GM23248 (cell line): ENCODE results near the gene TIGD1.

Experiments
- EZH2 ChIP-seq: fragments of 200-600 bp; sonication (generic); IDR thresholded peaks from 2 replicates; pipeline ENCODE4 v1.6.1; 2018; ENCODE audit warnings: antibody characterized with exemption, mild to moderate bottlenecking; ENCODE audit not compliant: insufficient read depth, poor library complexity, severe bottlenecking
- EZH2phosphoT487 ChIP-seq: fragments of 200-600 bp; sonication (generic); IDR thresholded peaks from 2 replicates; pipeline ENCODE4 v1.6.1; 2018; ENCODE audit warnings: antibody characterized with exemption, moderate library complexity, mild to moderate bottlenecking, low read depth; ENCODE audit not compliant: insufficient read depth

DNA sequence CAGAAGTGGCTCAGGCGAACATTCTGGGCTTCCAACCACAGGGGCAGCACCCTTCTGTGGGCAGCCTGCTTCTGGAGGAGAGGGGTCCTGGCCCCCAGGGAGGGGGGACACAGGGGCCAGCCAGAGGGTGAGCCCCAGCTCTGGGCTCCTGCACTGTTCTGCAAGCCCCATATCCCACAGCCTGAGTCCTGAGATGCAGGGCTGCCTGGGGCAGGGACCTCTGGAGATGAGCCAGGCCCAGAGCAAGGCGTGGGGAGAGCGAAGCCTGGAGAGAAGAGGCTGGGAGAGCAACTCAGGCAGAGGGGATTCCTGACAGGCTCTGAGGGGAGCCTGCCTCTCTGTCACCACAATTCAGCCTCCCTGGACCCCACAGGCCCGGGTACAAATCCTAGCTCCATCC is 43.6 kb downstream of the TIGD1 start:
- no peak for TF ChIP-seq EZH2phosphoT487
- no peak for TF ChIP-seq EZH2
